NCI-H1417 (cell line): ENCODE data around the gene UBFD1.
A peak's percentile ranks its signal among the peaks of the same experiment; 100 is the strongest.
"Not testable (repeated sequence)": the region's sequence is repeated elsewhere in the genome, so short reads cannot be mapped to it uniquely, and the experiment has no call there.

ENCODE experiments used
- DNase-seq, 3 experiments: peaks; one replicate each; lab custom pipeline; 2025; lab: John Stamatoyannopoulos, UW

The UBFD1 gene

DNA sequence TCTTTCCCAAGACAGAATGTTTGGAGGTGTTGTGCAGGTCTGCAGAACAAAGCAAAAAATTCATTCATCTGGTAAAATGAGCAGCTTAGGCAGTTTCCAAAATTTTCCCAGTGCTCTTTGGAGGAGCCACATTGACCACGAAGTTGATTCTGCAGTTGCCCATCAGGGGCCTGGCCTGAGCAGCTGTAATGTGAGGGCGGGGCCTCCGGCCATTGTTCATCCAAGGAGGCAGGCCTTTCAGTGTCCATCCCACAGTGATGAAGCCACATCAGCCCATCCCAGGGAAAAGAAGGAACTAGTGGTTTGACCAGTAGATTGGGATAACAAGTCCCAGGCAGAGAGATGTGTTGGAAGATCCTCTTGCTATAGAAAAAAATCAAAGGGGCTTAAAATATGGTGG, 10.1 kb downstream of the UBFD1 start:
- no peak for DNase-seq

DNA sequence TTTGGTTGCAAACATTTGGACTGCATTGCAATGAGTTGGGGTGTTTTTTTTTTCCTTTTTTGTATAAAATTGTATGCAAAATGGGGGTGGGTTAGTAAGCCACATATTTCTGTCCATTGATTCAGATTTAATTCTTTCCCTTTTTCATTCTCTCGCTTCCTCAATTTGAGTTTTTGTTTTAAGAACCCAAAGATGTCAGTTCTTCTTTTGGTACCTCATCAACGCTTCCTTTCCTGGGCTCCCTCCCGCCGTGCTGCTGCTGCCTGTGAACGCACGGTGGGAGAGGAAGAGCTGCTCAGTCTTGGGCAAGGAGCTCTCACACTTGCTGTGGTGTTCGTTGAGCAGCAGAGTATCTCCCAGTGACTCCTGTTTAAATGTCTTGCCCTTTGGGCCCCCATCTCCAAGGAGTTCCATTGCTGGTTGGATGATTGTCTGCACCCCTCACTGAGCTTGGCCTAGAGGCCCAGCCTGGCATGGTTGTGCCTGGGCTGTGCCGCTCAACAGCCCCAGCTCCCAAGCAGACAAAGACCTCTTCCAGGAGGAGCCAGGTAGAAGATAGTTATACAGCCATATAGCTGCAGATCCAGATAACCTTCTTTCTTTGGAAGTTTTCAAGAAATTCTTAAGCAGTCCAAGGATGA, 13.6 kb downstream of the UBFD1 start:
- no peak for DNase-seq

DNA sequence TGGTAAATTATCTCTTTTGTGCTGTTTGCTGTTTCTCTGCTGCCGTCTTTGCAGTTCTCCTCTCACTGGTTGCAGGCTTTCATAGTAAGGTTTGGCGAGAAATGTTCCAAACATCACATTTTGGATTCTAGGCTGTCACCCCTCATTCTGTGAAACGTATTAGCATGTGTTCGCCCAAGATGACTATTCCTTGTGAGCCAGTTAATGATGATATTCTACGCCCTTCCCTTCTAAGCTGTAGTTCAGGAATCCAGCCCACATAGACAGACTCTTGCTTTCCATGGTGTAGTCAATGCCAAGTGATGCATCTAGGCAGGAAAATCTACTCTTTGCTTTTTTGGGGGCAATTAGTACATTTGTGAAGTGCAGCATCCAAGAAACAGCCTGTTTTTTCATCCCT, 14.4 kb downstream of the UBFD1 start:
- DNase-seq: no peak

DNA sequence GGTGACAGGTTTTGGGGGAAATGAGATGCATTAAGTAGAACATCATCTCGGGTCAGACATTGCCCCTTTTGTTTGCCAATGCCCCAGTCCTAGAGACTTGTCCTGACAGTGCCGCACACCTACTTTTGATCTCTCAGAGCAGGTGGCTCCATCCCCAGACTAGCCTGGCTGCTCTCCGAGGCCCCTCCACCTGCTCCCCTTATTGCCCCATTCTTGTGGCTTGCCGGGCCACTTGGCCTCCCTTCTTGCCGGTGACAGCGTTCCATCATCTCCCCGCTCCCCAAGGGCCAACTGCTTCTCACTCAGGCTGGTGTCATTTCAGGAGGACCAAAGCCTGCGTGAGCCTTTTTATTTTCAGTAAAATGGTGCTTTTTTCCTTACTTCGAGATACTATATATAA, 14.9 kb downstream of the UBFD1 start:
- no peak for DNase-seq

DNA sequence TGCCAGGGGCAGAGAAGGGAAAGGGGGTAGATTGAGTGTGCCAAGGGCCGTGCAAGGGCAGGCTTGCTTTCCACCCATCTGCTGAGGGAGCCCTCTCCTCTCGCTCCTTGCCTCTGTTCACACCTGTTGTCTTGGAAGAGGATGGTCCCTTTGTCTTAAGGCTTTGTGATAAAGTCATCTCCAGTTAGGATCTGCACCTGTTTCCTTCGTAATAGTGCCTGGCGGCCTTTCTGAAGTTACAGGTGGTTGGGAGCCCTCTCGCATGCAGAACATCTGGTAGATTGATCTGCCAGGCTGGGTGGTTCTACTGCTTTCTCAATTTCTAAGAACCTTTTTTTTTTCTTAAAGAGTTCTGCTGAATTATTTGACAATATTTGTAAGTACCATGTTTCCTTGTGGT, 16.3 kb downstream of the UBFD1 start:
- DNase-seq: no peak

DNA sequence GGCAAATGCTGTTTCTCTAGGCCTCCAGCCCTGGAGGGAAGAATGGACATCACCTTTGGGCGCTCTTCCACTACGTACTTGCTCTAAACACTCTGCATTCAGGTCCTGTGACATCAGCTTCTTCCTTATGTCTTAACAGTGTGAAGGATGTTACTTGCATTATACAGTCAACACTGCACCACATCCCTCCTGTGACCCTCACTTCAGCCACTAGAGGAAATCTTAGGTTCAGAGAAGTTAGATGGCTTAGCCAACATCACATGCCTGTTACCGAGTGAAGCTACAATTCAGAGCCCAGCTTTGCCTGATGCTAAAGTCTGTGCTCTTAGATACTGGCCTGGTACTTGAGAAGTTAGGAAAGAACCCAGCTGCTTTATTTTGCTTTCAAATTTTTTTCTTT, 18.3 kb downstream of the UBFD1 start:
- no peak for DNase-seq

DNA sequence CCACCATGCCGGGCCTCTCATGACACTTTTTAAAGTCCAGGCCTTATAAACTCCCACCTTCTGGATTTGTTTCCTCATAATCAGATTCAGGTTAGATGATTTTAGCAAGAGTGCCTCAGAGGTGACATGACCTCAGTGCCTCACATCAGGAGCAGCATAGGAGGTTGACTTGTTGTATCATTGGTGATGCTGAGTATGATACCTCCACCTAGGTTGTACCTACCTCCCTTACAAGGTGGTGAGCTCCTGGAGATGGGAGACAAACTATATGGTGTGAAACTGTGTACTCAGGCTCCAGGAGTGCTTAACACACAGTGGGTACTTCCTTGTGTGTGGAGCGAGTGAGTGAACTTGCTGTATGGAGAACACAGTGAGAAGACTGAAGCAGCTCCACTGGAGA, 20.0 kb downstream of the UBFD1 start:
- no peak for DNase-seq

DNA sequence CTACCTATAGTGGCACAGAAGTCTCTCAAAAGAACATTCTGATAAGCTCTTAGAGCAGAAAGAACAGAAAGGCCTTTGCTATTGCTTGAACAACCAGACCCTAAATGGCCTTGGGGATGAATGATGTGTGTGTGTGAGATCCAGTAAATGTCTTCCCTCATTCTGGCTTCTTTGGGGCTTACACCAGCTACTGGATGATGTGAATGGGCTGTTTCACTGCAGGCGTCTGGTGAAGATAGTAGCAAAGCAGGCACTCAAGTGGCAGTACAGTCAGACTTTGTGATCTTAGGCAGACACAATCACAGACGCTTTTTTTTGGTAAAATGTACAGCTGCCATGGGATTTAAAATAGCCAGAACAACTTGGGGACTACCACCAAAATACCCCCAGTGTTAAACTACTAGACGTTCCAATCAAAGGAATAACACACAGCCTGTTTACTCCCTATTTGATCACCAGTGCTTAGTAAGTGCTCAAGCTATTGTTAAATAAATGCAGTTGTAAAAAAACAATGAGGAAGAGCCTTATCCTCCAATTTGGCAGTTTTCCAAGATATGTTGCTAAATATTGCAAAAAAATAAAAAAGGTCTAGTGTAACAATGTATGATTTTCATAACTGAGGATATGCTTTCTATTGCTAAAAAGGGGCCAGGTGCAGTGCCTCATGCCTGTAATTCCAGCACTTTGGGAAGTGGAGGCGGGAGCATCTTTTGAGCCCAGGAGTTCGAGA, 20.7 kb downstream of the UBFD1 start:
- DNase-seq: no peak

DNA sequence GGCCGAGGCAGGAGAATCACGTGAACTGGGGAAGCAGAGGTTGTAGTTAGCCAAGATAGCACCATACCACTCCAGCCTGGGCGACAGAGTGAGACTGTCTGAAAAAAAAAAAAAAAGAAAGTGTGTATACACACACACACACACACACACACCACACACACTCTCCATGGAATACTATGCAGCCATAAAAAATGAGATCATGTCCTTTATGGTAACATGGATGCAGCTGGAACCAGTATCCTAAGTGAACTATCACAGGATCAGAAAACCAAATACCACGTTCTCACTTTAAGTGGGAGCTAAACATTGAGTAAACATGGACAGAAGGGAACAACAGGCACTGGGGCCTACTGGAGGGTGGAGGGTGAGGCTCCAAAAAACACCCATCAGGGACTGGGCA, 21.8 kb downstream of the UBFD1 start:
- DNase-seq: no peak

DNA sequence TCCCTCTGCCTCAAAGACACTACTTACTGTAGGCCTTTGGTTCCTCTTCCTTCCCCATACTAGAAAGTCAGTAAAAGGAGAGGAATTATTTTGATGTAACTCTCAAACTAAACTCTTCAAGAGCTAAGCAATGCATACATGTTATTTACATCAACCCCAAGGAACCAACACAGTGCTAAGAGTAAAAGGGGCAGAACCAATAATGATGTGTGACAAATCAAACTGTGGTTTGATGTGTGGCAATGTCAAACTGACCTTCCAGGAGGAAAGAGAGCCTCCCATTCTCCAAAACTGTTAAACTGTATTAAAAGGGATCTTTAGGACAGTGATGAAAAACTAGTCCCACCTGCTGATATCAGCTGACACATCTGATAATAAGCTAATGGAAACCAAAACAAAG, 22.9 kb downstream of the UBFD1 start:
- no peak for DNase-seq

DNA sequence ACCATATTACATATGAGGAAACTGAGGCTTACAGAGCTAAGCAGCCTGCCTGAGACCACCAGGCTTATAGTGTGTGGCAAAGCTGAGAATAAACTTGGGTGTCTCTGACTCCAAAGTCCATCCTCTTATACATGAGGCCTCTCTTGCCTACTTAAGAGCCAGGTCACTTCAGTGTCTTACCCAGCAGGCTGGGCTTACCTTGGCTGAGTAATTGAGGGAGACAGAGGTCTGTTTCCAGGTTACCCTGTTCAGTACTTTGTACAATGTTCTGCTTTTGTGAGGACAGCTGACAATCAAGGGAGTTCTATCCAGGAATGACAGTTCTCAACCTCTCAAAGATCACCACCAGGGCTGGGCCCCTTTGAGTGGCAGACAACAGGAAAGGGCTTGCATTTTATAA, 24.2 kb downstream of the UBFD1 start:
- no peak for DNase-seq

DNA sequence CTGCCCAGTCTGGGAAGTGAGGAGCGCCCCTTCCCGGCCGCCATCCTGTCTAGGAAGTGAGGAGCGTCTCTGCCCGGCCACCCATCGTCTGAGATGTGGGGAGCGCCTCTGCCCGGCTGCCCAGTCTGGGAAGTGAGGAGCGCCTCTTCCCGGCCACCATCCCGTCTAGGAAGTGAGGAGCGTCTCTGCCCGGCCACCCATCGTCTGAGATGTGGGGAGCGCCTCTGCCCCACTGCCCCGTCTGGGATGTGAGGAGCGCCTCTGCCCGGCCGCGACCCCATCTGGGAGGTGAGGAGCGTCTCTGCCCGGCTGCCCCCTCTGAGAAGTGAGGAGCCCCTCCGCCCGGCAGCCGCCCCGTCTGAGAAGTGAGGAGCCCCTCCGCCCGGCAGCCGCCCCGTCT, 25.7 kb downstream of the UBFD1 start:
- not testable (repeated sequence) for DNase-seq

DNA sequence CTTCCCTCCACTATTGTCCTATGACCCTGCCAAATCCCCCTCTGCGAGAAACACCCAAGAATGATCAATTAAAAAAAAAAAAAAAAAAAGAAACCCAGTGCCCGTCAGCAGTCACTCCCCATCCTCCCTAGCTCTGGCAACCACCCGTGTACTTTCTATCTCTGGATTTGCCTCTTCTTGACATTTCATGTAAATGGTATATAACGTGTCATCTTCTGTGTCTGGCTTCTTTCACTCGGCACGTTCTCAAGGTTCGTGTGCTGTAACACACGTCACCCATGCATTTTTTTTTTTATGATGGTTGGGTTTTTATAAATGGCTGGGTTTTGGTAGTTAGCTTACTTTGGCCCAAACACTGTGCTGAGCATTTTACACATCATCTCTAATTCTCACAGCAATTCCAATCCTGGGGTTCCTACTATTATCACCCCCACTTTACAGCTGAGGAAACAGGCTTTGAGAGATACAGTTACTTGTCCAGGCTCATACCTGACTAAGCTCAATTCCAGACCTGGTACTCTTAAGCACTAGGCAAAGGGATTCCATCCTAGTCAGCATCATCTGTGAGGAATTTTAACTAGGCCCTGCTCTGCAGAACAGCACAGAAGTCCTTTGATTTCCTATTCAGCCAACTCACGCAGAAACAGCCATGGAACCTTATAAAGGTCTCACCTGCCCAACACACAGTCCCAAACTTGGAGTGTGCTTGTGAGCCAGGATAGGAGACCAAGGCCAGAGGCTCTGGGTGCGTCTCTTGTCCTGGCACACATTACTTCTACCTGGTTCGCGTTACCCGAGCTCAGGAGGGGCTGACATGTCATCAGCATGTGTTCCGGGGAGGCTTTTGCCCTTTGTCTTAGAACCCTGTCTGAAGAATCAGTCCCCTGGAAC, 26.9 kb downstream of the UBFD1 start:
- DNase-seq: no peak

DNA sequence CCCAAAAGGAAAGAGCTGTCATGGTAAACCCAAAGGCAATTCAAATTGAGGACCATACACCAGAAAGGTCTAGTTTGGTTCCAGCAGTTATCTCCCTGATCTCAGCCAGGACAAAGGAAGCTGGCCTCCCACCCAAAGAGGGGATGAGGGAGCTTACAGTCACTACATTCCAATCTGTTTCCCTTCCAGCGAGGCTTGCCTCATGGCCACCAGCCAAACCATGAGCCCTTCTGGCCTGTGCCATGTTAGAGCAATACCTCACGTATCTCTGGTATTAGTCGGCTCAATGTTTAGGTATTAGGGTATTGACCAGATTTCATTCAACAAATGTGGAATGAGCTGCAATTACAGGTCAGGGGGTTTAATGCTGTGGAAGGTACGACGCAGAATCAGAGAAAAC, 30.2 kb downstream of the UBFD1 start:
- DNase-seq: no peak

DNA sequence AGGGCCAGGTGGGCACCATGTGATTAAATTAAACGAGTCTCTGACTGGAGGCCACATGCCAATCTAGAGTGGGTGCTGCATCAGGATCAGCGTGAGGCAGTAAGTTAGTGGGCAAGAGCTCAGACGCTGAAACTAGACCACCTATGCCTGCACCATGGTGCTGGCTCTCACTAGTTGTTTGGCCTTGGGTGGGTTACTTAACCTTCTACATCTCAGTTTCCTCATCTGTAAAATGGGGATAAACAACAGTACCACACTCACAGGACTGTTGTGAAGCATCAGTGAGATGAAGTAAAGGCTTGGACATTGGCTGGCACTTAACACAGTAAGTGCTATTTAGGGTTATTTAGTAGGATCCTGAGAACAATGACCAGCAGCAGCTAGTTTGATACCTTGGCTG, 32.7 kb downstream of the UBFD1 start:
- no peak for DNase-seq

DNA sequence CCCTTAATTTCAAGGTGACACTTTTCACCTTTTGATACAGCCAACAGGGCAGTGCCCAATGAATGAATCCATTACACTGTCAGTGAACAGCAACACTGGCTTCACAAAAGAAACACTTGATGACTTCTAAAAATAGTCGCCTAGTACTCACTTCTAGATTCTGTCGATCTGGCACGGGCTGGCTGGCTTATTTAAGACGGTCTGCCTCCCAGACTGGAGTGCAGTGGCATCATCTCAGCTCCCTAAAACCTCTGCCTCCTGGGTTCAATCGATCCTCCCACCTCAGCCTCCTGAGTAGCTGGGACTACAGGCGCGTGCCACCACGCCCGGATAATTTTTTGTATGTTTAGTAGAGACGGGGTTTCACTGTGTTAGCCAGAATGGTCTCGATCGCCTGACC, 36.7 kb downstream of the UBFD1 start:
- no peak for DNase-seq

DNA sequence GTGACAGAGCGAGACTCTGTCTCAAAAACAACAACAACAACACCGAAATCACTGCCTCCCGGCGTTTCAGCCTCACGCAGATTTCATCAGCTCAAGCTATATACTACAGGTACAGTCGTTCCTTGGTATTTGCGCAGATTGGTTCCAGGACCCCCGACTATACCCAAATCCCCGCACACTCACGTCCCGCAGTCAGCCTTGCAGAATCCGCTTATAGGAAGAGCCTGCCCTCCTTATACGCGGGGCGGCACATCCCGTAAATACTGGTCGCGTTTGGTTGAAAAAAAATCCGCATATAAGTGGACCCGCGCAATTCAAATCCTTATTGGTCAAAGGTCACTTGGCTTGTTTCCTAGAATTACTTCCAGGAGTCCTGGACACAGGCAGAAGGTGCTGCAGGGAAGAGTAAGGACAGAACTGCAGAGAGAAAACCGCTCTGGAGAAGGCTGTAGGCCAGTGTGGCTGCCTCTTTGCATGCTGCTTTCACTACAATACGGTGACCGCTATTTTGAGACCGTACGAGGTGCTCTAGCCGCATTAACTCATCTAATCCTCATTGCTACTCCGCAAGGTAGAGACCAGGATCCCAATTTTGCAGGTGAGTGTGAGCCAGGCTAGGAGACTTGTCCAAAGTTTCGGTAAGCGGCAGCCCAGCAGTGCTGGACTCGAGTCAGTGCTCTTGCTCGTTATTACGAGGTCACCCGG, 37.9 kb downstream of the UBFD1 start:
- DNase-seq: peak in 1 of 3 experiments; percentile 38

DNA sequence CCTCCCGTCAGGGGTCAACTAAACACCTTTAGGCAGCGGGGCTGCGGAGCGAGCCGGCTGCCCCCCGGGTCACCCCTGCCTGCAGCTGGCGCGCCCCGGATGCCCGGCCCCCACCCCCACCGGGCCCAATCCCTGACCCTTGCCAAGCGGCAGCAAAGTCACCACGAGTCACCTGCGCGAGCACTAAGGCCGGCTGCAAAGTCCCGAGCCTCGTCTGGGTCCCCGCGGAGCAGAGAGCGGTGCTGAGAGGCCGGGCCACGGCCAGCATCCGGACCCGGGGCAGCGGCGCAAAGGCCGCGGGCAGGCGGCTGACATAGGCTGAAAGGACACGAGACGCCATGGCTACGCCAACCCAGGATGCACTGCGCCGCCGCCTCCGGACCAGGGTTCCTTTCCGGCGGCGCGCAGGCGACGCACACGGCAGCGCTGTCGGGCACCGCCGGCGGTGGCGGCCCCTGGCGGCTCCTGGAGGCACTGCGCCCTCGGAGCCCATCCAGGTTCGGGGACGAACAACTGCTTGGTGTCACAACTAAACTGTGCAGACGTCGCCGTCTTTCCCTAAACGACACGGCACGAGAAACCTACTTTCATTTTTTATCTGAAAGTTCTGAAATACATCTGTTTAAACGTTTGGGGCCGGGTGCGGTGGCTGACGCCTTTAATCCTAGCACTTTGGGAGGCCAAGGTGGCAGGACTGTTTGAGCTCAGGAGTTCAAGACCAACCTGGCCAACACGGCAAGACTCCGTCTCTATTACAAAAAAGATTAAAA, 38.6 kb downstream of the UBFD1 start, which contains the start of gene NDUFAB1:
Gene NDUFAB1, minus strand, starts transcription at position 366 of the 770 bp plus-strand sequence. Its CDS starts 26 bp downstream, at position 340.
- peak; percentile 77 to 89 (median 88) for DNase-seq

DNA sequence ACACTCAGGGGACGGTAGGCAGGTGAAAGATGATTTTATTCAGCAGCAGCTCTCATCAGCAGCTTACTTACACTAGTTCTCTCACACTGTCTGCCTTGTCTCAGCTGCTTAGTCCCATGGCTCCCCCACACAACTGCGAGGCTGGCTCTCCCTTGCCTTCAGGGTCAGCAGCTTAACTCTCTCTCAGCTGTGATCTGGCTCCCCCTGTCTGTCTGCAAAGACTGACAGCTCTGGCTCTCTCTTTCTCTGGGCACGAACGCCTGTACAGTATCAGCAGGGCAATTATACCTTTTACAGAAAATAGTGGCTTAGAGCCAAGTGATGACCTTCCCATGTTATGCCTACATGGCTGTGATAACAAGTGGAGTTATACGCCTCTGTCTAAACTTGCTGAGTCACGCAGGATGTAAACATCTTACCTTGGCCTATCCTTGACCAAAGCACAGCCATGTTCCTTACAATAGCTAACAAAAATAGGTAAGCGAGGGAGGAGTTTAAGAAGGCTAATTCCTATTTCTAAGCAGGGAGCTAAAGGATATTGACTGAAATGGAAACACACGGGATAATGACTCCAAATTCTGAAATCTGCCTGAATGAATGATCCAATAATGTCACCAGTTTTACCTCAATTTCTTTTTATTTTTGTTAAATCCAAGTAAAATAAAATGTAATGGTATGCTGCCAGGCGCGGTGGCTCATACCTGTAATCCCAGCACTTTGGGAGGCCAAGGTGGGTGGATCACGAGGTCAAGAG, 39.7 kb downstream of the UBFD1 start:
- peak in 1 of 3 experiments; percentile 4 for DNase-seq

DNA sequence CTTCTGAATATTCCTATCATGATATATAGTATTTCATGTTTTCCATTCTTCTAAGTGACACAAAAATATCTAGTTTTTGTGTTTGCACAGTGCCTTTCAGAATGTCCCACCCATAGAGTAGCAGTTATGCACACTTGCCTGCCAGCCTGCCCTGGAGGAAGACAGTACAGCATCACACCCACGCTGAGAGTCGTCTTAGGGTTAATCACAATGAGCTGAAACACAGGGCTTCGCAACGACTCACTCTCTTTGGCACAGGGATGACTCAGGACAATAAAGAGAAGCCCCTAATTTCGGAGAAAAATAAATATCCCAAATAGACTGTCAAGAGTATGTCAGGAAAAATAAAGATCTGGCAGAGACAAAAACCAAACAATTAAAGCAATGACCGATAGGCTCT, 50.2 kb downstream of the UBFD1 start:
- DNase-seq: no peak

DNA sequence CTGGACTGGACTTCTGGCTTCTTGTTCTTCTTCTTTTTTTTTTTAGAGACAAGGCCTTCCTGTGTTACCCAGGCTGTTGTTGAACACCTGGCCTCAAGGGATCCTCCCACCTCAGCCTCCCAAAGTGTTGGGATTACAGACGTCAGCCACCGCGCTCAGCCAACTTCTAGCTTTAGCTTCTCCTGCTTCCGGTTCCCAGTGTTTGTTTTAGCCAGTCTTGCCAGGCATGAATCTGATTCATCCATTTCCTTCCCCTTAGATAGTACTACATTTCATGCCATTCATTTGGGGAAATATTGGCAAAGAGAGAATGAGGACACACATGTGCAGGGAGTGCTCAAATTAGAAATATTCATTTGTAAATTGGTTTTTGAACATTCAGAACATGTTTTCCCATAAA, 50.7 kb downstream of the UBFD1 start:
- DNase-seq: no peak
